K562 (cell line): ENCODE measurements around the gene B2M.

Source experiments
- EP300 ChIP-seq: IDR thresholded peaks from 2 replicates; pipeline ENCODE4 v1.6.1; 2012; ENCODE audit warnings: low read length, improper control_type of control experiment
- EZH2 ChIP-seq: IDR thresholded peaks from 2 replicates; pipeline ENCODE4 v1.6.1; 2012; ENCODE audit warnings: low read depth, mild to moderate bottlenecking, inconsistent platforms, low read length, borderline replicate concordance
- GABPA ChIP-seq: fragments of 200-800 bp; sonication (Bioruptor generic); conservative IDR thresholded peaks from 2 replicates; pipeline ENCODE4 v1.6.1; 2016; ENCODE audit warnings: low read depth, missing genetic modification characterization, missing compliant biosample characterization
- MTA3 ChIP-seq: fragments of 450-650 bp; formaldehyde crosslinking; IDR thresholded peaks from 2 replicates; pipeline ENCODE4 v1.6.1; 2017; ENCODE audit warnings: mild to moderate bottlenecking, borderline replicate concordance
- NFE2 ChIP-seq: IDR thresholded peaks from 2 replicates; pipeline ENCODE4 v1.6.1; 2014; ENCODE audit warnings: antibody characterized with exemption, low read depth
- NFRKB ChIP-seq: fragments of 450-650 bp; IDR thresholded peaks from 2 replicates; pipeline ENCODE4 v1.6.1; 2016; ENCODE audit warnings: low read depth
- POLR2AphosphoS5 ChIP-seq: IDR thresholded peaks from 2 replicates; pipeline ENCODE4 v1.6.1; 2011; ENCODE audit warnings: mild to moderate bottlenecking, low read depth, low read length, moderate library complexity; ENCODE audit not compliant: control insufficient read depth, insufficient read depth
- XRCC3 ChIP-seq: fragments of 450-650 bp; IDR thresholded peaks from 2 replicates; pipeline ENCODE4 v1.6.1; 2017; ENCODE audit warnings: mild to moderate bottlenecking, moderate library complexity
- YY1 ChIP-seq, 3 experiments: IDR thresholded peaks; 2 replicates each; pipeline ENCODE4 v1.6.1; 2011; ENCODE audit warnings: low read length in 2 of 3, mild to moderate bottlenecking in 2 of 3, moderate library complexity in 2 of 3, borderline replicate concordance in 1 of 3, control low read depth in 1 of 3, low read depth in 1 of 3; ENCODE audit not compliant: insufficient read depth in 3 of 3, insufficient replicate concordance in 2 of 3, control insufficient read depth in 1 of 3, insufficient read length in 1 of 3; ENCODE audit errors: extremely low read depth in 1 of 3
- TF ChIP-seq, protein P1 (sequence below), 3 experiments: IDR thresholded peaks in 2 of 3; conservative IDR thresholded peaks in 1 of 3; 2 replicates each; pipeline ENCODE4 v1.5.1; 2011 to 2012; ENCODE audit warnings: low read length in 3 of 3, mild to moderate bottlenecking in 3 of 3, control low read depth in 2 of 3, improper control_type of control experiment in 1 of 3, inconsistent platforms in 1 of 3, low read depth in 1 of 3, mixed read lengths in 1 of 3, moderate library complexity in 1 of 3; ENCODE audit not compliant: insufficient read depth in 2 of 3
- TF ChIP-seq, protein P2 (sequence below): fragments of 250-450 bp; sonication (Bioruptor Pico); IDR thresholded peaks from 2 replicates; pipeline ENCODE4 v1.8.0; 2021; ENCODE audit warnings: borderline replicate concordance, mild to moderate bottlenecking, moderate library complexity; ENCODE audit not compliant: poor library complexity, severe bottlenecking
- TF ChIP-seq, protein P3 (sequence below): fragments of 150-350 bp; IDR thresholded peaks from 2 replicates; pipeline ENCODE4 v1.6.1; 2014; ENCODE audit warnings: low read depth, mild to moderate bottlenecking, low read length, borderline replicate concordance

DNA sequence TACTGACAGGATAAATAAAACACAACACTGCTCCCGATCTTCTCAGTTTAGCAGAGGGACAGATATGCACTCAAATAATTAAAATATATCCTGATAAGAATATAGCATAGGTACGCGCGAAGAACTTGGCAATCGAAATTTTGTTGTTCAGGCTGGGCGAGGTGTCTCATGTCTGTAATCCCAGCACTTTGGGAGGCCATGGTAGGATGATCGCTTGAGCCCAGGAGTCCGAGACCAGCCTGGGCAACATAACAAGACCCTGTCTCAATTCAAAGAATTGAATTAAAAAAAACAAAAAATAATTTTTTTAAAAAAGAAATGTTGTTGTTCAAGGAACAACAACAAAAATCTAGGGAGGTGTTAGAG is 7.6 kb downstream of the B2M start:
- no peak for TF ChIP-seq MTA3
- TF ChIP-seq NFRKB = no peak
- TF ChIP-seq XRCC3 = no peak
- no peak for TF ChIP-seq YY1 (IDR thresholded peaks at IDR 0.05; ENCODE audit: borderline replicate concordance in 1 of 3, control insufficient read depth in 1 of 3, extremely low read depth in 1 of 3, insufficient read depth in 3 of 3, insufficient read length in 1 of 3, insufficient replicate concordance in 2 of 3, low read depth in 1 of 3, low read length in 2 of 3)
- no peak for TF ChIP-seq NFE2
- TF ChIP-seq POLR2AphosphoS5 = no peak; the same call in 1 of the 2 replicates
- no peak for TF ChIP-seq EZH2
- TF ChIP-seq, protein P1, sequence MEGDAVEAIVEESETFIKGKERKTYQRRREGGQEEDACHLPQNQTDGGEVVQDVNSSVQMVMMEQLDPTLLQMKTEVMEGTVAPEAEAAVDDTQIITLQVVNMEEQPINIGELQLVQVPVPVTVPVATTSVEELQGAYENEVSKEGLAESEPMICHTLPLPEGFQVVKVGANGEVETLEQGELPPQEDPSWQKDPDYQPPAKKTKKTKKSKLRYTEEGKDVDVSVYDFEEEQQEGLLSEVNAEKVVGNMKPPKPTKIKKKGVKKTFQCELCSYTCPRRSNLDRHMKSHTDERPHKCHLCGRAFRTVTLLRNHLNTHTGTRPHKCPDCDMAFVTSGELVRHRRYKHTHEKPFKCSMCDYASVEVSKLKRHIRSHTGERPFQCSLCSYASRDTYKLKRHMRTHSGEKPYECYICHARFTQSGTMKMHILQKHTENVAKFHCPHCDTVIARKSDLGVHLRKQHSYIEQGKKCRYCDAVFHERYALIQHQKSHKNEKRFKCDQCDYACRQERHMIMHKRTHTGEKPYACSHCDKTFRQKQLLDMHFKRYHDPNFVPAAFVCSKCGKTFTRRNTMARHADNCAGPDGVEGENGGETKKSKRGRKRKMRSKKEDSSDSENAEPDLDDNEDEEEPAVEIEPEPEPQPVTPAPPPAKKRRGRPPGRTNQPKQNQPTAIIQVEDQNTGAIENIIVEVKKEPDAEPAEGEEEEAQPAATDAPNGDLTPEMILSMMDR (IDR thresholded peaks at IDR 0.05 in 2 of 3, conservative IDR thresholded peaks at IDR 0.05 in 1 of 3; ENCODE audit: insufficient read depth in 2 of 3, low read depth in 1 of 3, low read length in 3 of 3) = no peak
- no peak for TF ChIP-seq GABPA (tag)
- TF ChIP-seq, protein P2, sequence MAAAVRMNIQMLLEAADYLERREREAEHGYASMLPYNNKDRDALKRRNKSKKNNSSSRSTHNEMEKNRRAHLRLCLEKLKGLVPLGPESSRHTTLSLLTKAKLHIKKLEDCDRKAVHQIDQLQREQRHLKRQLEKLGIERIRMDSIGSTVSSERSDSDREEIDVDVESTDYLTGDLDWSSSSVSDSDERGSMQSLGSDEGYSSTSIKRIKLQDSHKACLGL (CRISPR knock-in tag) = no peak
- no peak for TF ChIP-seq EP300
- TF ChIP-seq, protein P3, sequence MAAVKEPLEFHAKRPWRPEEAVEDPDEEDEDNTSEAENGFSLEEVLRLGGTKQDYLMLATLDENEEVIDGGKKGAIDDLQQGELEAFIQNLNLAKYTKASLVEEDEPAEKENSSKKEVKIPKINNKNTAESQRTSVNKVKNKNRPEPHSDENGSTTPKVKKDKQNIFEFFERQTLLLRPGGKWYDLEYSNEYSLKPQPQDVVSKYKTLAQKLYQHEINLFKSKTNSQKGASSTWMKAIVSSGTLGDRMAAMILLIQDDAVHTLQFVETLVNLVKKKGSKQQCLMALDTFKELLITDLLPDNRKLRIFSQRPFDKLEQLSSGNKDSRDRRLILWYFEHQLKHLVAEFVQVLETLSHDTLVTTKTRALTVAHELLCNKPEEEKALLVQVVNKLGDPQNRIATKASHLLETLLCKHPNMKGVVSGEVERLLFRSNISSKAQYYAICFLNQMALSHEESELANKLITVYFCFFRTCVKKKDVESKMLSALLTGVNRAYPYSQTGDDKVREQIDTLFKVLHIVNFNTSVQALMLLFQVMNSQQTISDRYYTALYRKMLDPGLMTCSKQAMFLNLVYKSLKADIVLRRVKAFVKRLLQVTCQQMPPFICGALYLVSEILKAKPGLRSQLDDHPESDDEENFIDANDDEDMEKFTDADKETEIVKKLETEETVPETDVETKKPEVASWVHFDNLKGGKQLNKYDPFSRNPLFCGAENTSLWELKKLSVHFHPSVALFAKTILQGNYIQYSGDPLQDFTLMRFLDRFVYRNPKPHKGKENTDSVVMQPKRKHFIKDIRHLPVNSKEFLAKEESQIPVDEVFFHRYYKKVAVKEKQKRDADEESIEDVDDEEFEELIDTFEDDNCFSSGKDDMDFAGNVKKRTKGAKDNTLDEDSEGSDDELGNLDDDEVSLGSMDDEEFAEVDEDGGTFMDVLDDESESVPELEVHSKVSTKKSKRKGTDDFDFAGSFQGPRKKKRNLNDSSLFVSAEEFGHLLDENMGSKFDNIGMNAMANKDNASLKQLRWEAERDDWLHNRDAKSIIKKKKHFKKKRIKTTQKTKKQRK = no peak
